HG02678 (cell line): ENCODE measurements around the gene RBBP5.

Experiments used
- ATAC-seq: cut with Tn5 transposase; IDR thresholded peaks from one replicate; pipeline ENCODE4 v1.9.1; 2021; ENCODE audit warnings: mild to moderate bottlenecking, moderate library complexity; ENCODE audit not compliant: unreplicated experiment

The RBBP5 gene

DNA sequence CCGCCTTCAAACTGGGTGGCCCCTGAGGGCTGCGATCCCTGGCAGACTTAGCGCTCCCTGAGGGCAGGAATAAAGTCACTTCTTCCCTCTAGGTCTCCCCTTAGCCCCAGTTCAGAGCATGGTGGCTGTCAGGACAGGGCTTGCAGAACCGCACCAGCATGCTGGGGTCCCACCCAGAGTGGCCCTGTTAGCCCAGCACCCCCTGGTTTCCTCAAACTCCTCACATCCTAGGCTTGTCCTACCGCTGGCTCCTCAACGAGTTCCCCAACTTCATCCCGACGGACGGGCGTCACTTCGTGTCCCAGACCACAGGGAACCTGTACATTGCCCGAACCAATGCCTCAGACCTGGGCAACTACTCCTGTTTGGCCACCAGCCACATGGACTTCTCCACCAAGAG is 62.9 kb downstream of the RBBP5 start:
- ATAC-seq: no peak

DNA sequence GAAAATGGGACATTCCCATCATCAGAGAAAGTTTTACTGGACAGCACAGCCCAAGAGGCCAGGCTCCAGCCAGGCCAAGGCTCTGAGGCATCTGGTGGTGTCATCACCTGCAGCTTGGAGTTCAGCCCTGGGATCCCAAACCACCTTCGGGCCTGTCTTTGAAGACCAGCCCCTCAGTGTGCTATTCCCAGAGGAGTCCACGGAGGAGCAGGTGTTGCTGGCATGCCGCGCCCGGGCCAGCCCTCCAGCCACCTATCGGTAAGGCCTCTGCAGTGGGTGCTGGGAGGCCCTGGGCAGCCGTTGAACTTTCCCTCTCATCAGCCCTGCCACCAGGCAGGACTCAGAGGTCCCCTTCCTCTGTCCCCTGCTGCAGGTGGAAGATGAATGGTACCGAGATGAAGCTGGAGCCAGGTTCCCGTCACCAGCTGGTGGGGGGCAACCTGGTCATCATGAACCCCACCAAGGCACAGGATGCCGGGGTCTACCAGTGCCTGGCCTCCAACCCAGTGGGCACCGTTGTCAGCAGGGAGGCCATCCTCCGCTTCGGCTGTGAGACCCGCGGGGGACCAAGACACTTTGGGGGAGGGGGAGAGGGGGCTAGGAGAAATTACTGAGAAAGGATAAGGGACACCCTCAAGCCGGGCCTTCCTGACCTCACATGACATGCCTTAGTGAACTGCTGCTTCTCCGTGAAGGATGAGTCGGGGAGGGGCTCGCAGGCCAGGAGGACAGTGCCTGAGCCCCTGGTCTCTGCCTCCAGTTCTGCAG is 63.8 kb downstream of the RBBP5 start:
- no peak for ATAC-seq

DNA sequence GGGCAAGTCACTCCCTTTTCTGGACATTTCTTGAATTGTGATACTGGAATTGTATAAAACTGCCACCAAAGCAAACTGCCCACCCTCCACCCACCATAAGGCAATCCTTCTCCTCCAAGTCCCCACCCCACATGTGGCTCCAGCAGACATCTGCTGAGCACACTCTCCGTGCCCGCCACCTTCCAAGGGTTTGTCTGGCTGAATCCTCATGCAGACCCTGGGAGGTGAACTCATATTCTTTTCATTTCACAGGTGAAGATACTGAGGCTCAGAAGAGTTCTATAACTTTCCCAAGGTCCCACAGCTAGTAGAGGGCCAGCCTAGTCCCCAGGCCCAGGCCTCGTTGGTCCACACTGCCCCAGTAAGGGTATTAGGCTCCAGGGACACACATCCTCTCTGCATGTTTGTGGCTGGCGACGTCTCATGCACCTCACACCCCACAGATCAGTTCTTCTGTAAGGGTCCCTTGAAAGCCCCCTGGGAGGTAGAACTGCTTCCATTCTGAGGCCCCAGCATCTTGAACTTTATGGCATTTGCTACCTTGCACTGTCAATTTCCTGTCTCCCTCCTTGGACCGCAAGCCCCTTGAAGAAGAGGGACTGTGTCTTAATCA is 64.7 kb downstream of the RBBP5 start:
- no peak for ATAC-seq

DNA sequence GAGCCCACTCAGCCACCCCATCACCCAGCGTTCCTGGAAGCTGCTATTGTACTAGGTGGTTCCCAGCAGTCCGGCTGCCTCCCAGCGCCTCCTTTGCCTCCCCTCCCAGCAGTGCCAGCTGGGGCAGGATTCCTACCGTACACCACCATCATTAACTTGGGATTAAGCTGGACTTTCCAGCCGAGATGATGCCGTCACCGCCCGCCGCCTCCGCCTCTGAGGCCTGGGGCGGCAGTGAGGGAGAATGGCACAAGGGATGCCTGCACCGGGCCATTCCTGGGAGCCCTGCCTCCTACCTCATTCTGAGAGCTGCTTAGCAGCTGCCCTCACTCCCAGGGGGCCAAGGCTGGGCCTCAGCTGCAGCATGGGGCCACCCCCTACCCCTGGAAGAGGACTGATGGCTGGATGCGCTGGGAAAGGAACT is 65.6 kb downstream of the RBBP5 start:
- ATAC-seq: no peak

DNA sequence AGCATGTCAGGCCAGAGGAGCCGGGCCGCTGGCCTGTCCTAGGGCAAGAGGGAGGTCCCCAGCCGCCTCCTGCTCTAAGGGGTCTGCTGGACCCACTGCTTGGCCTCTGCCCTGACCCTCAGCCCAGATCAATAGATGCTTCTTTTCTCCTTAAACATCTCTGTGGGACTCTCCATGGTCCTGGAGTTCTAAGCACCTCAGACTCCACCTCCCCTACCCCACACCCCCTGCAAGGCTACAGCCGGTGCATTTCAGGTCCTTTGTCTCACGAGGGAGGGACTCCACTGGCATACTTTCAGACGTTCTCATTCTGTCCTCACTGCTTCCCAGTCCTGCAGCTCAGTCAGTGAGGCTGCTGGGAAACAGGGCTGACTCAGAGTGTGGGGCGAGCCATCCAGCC is 67.8 kb downstream of the RBBP5 start:
- no peak for ATAC-seq

DNA sequence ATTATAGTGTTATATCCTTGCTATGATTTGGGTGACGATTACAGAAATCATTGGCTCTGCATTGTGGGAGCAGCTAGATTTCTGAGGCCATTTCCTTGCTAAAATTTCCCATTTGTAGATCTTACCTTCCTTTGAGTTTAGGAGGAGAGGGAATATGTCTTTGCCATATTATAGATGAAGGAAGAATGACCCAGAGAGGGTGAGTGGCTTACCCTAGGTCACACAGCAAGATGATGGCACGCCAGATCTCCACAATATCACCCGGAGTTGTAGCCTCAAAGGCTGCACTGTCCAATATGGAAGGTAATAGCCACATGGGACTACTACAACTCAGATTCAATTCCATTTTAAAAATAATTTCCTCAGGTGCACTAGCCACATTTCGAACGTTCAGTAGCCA is 68.5 kb downstream of the RBBP5 start:
- no peak for ATAC-seq

DNA sequence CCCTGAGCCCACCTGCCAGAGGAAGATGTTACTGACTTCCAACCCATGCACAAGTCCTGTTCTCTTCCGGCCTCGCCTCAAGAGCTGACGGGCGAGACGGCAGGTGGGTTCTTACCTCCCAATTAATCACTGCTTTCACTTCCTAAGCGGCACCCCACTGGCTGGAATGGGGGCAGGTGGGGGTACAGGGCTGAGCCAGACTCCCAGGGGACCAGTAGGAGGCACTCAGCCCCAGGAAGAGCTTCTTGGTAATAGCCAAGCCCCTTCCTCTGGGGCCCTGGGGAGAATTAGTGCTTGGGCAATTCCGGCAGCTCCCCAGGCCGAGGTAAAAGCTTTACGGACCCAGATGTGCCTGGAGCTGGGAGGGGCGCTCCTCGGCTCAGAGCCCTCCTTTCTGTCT is 69.1 kb downstream of the RBBP5 start:
- no peak for ATAC-seq

DNA sequence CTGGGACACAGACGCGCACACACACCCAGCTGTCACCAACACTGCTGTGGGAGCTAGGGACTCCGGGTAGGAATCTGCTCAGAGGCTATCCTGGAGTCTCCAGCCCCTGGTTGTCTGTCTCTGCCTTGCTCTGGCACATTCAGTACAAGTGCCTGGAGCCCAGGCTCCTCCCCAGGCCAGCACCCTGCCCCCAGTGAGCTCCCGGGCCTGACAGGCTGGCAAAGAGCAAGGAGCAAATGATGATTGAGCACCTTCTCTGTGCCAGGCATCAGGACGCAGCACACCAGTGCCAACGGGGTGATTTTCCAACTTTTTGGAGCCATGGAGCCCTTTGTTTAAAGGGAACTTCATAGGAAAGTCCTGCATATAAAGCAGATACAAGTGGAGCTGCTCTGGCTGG is 72.3 kb downstream of the RBBP5 start:
- ATAC-seq: no peak

DNA sequence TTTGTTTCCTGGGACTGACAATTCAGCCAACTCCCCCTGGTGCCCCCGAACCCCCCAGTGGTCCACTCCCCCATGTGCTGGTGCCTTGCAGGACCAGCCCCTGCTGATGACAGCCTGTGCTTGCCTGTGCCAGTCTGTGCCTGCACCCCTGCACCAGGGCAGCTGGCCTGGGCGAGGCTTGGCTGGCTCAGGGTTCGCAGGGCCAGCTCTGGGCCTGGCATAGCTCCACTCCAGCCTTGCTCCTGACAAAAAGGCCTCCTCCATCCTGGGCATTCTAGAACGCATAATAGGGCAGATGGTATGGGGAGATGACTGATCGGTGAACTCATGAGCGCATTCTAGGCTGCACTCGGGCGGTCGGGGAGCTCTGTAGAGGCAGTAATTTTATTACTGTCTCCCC is 73.4 kb downstream of the RBBP5 start:
- no peak for ATAC-seq

DNA sequence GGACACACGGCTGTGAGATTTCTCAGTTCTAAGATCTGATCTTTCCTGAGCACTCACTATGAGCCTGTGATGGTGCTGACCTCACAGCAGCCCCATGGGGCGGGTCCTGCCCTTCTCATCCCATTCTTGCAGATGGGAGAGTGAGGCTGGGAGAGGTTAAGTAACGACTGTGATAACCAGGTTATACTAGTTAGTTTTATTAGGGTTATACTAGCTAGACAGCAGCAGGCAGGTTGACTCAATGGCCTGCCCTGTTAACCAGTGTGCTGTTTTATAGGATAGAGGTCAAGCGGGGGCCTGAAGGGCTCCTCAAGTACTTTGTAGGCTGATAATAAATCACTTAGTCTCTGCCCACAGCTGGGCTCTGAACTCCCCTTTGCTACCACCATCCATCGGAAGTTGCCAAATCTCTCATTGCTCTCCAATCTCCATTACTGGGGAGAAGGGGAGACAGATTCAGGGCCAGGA is 74.0 kb downstream of the RBBP5 start:
- no peak for ATAC-seq

DNA sequence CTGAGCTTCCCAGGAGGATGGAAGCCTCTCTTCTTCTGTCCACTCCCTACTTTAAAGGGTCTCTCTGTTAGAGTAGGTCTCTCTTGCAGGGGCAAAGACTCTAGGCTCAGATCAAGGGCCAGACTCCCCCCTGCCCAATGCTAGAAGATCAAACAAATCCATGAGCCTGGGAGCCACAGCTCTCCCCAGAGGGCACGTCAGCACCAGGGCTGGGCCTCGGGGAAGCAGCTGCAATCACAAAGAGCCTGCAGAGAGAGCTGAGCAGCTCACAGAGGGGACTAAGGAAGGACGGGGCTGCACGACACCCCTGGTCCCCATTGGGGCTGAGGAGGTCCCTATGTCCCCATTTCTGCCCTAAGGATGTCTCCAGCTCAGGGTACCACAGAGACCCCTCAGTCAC is 74.9 kb downstream of the RBBP5 start:
- no peak for ATAC-seq

DNA sequence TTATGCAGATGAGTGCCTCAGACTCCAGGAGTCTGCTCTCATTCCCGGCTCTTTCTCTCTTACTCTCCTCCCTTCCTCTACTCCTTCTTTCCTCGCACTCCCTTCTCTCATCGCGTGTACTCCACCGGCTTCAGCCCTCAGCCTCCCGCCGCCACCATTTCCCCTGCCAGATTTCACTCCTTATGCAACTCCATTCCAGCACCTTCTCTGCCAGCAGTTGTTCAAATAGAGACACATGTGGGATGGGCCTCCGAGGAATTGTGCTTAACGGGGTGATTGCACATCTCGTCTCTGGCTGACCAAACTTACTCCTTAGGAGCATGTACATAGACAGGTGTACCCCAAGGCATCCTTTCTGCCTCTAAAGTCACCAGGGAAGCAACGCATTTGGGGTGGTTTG is 76.6 kb downstream of the RBBP5 start:
- no peak for ATAC-seq

DNA sequence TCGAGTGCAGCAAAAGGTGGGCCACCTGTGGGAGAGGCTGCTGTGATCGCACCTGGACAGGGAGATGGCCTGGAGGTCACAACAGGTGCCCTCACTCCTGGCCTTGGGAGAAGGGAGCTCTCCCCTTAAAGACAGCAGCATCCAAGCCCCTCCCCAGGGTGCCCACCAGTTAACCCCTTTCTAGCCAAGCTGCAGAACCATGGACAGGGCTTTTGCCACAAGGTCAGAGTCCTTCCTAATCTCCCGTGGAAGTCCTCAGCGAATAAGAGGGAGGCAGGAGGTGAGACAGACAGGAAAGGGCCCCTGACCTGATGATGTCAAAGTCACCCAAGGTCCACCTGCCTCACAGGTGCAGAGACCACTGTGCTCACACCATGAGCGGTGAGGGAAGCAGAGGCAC is 77.0 kb downstream of the RBBP5 start:
- no peak for ATAC-seq

DNA sequence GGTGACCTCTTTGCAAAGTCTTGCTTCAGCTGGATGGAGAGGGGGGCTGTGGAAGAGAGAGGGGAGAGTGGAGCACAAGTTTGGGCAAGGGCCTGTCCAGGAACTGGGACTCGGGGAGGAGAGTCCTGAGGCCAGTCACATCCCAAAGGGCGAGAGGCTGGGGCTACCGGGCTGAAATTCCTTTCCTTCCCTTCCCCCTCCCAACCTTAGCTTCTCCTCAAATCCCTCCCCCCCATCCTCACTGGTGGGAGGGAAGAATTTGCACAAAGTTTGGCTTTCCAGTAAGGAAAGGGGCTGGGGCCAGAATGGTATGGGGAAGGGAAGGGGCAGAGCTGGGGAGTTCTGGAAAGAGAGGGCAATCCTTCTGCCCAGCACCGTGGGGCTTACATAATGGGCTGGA is 77.9 kb downstream of the RBBP5 start:
- no peak for ATAC-seq

DNA sequence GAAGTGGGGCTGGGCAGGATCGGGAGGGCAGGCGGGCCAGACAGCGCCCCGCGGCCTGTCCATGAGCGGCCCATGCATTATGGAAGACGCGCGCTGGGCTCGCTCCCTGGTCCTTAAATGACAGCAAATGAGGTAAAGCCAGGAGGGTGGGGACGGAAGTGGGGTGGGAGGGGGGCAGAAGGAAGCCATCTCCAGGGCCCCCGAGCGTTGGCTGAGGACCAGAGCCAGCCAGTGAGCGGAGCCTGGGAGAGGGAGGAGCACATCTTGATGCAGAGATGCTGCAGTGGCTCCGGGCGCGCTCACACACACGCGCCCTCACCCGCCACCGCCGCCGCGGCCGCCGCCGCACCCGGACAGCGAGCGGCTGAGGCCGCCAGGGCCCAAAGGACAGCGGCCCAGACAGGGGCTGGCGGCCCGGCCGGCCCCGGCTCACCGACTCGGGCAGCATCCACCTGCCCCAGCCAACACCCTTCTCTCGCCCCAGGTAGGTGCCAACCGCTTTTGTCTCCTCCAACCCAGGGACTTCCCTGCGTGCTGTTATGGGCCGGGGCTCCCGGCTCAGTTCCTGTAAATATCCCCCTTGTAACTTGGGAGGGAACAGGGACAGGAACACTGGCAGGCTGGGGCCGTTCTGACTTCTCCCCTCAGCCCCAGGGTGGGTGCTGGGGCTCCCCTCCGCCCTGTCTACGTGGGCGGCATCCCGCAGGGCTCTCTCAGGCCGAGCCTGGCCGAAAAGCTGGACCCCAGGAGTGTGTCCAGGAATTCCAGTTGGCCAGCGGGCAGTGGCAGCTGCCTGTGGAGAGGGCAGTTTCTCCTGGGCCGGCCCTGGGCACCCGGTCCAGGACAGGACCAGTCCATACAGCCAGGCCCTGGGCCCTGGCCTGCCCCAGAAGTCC is 78.6 kb downstream of the RBBP5 start, which contains the start of gene CNTN2:
TSS of gene CNTN2 (plus strand) at position 302 of the 896 bp plus-strand sequence. CDS start 9,974 bp downstream, outside the sequence.
- no peak for ATAC-seq

DNA sequence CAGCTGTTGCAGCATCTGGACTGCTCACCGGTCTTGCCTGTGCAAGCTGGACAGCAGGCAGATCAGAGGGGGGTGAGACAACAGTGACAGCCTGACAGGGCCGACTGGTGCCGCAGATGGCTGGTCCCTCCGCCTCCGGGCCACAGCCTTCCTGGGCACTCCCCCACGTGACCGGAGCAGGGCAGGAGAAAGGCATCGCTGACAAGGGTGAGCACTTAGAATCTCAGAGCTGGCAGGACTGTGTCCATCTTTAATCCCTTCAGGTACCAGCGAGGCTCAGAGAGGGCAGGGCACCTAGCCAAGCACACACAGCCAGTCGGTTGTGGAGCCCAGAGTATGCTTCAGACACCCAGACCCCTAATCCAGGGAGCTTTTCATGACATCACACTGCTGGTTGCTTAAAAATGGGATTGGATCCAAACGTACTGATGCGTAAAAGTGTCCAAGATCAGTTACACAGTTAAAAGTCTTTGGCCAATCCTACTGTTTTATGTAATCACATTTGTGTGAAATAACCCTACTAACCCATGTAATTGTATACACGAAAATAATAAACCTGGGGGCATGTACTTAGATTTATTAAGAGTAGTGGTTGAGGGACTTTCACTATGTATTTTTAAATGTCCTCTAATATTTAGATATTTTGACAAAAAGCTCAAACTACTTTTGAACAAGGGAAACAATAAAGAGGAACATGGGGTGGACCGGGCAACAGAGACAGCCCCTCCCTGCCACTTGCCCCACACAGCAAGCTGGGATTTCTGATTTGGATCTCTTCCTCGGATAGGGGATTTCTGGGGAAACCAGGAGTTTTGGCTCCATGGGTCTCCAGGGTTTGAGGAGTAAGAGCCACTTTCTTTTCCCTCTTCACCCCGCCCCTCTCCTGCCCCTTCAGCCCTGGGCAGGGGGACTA is 79.5 kb downstream of the RBBP5 start:
- ATAC-seq: no peak

DNA sequence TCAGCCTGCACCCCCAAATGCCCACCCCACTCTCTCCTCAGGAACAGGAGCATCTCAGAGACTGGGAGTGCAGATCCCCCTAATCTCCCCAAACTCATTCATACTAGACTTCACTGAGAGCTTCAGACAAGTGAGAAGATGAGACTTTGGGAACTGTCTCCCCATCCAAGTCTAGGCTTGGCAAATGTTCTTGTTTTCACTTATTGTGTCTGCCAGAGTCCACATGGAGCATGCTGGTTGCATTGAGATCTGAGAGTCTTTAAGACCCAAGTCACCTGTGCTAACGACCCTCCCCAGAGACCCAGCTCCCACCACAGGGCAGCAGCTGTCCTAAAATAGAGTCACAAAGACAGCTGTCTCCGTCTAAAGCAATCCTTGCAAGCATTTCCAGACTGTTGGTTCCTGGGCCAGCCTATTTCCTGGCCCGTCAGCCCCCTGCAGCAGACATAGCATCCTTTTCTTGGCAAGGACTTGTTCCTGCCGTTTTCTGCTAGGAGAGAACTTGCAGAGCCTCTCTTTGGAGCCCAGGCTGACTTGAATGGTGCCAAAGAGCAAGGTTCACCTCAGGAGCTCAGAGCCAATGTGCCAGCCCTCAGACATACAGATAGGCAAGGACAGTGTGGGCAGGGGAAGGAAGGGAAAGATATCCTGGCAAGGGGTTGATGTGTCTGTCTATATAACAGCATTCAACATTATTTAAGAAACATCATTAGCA is 80.6 kb downstream of the RBBP5 start:
- ATAC-seq: no peak

DNA sequence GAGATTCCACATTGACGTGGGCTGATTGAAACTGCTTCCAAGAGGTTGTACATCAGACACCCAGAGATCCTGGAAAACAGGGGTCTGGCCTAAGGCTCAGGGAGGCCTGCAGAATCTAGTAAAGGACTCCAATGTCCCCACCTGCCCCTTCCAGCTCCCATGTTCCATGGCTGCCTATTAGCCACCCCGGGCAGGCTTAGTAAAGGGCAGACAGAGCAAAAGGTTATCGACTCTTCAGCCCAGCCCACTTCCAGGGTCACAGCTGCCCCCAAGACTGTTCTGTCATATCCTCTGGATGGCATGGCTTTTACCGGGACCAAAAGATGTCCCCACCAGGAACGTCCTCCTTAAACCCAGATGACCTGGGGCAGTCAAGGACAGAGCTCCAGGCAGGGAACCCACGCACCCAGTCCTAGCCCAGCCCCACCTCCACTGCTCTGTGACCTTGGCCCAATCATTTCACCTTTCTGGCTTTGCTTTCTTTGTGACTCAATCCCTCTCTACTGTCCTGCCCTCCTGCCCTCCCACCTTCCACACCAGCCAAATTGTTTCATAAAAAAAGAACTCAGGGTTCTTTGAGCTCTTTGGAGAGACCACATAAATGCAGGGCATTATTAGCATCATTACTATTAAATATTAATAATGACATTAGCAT is 83.5 kb downstream of the RBBP5 start:
- ATAC-seq: no peak

DNA sequence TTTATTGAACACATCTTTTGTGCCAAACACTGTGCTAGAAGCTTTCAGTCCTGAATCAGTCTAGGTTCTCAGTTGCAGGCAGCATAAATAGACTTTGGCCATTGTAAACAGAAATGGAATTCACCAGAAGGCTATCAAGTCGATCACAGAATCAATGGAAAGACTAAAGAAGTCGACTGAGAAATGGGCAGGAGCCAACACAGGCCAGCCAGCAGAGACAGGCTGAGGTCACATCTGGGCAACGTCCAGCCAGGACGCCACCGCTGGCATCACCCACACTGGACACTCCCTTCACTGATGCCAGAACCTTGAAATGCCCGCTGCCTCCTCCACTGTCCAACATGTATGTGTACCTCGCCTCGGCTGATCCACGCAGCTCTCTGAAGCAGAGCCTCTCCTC is 84.2 kb downstream of the RBBP5 start:
- ATAC-seq: no peak
